CD4-positive, alpha-beta T cell (primary cell): ENCODE results near the gene SGO2. TPM values are rescaled to one million over a fixed set of nuclear protein-coding genes. Genes with fewer than 3 reads are reported as not detected.

Source experiments
- ATAC-seq: fragments of 200-7000 bp; cut with Tn5 transposase; one replicate; pipeline ENCODE4 v1.10.0; 2022; ENCODE audit warnings: mild to moderate bottlenecking; ENCODE audit not compliant: poor library complexity
- CTCF ChIA-PET: fragments of 350-600 bp; sonication (Branson Sonifier 250); formaldehyde crosslinking; loops from one replicate; lab custom pipeline; 2021; ENCODE audit warnings: antibody characterized with exemption, inconsistent platforms; lab: Charles Lee
- POLR2A ChIA-PET: fragments of 350-600 bp; sonication (Branson Sonifier 250); formaldehyde crosslinking; loops from one replicate; lab custom pipeline; 2021; ENCODE audit warnings: antibody characterized with exemption, inconsistent platforms; lab: Charles Lee
- DNase-seq, 14 experiments: peaks; one replicate each; pipeline ENCODE4 v3.0.0-alpha.2; 2013 to 2020; ENCODE audit warnings: mixed read lengths in 2 of 14
- H3K27ac ChIP-seq, 2 donors: one replicate each; pipeline versions ENCODE4 v1.5.1 to v1.7.0; 2013; ENCODE audit warnings: low read length in 2 of 2, low read depth in 1 of 2, mild to moderate bottlenecking in 1 of 2
- H3K27me3 ChIP-seq, 2 experiments: 1 replicate in 1 of 2; 2 replicates in 1 of 2; pipeline versions ENCODE4 v1.6.1 to v1.7.0; 2013; ENCODE audit warnings: low read length in 2 of 2, control low read depth in 1 of 2, mild to moderate bottlenecking in 1 of 2, moderate library complexity in 1 of 2; ENCODE audit not compliant: insufficient read depth in 2 of 2, control insufficient read depth in 1 of 2
- H3K36me3 ChIP-seq: one replicate; pipeline ENCODE4 v1.6.1; 2013; ENCODE audit warnings: low read length, control low read depth; ENCODE audit not compliant: insufficient read depth
- H3K4me1 ChIP-seq: one replicate; pipeline ENCODE4 v1.6.1; 2013; ENCODE audit warnings: low read length, control low read depth; ENCODE audit not compliant: insufficient read depth
- H3K4me3 ChIP-seq: one replicate; pipeline ENCODE4 v1.5.1; 2013; ENCODE audit warnings: mild to moderate bottlenecking, low read length, moderate library complexity
- H3K9me3 ChIP-seq, 2 experiments: 1 replicate in 1 of 2; 2 replicates in 1 of 2; pipeline versions ENCODE4 v1.6.1 to v1.7.0; 2013; ENCODE audit warnings: low read length in 2 of 2, mild to moderate bottlenecking in 2 of 2, control low read depth in 1 of 2, moderate library complexity in 1 of 2; ENCODE audit not compliant: control insufficient read depth in 1 of 2, insufficient read depth in 1 of 2
- H3K27ac Mint-ChIP-seq: one replicate; pipeline ENCODE4 v1.8.0; 2020; ENCODE audit warnings: mixed read lengths
- H3K27me3 Mint-ChIP-seq: one replicate; pipeline ENCODE4 v1.8.0; 2021; ENCODE audit warnings: mixed read lengths
- H3K36me3 Mint-ChIP-seq: one replicate; pipeline ENCODE4 v1.8.0; 2021; ENCODE audit warnings: low read depth, mixed read lengths
- H3K4me1 Mint-ChIP-seq: one replicate; pipeline ENCODE4 v1.8.0; 2021; ENCODE audit warnings: low read depth, mixed read lengths
- H3K4me3 Mint-ChIP-seq: one replicate; pipeline ENCODE4 v1.8.0; 2020; ENCODE audit warnings: mild to moderate bottlenecking, mixed read lengths
- H3K9me3 Mint-ChIP-seq: one replicate; pipeline ENCODE4 v1.8.0; 2020; ENCODE audit warnings: mixed read lengths
- intact Hi-C, 2 experiments: fragments of 100-400 bp; cut with DNase I in 1 of 2; cut with micrococcal nuclease in 1 of 2; formaldehyde crosslinking; loops; one replicate each; pipeline versions ENCODE4 v1.15.1 to v1.9.0; 2023 to 2025; cut with DNase I, micrococcal nuclease
- total RNA-seq, 174 experiments: library from RNA in 2 of 174; stranded (reverse) in 2 of 174; gene quantifications; one replicate each; pipeline ENCODE4 v1.2.3 and lab custom pipeline; 2021 to 2026
- TF ChIP-seq, protein P1 (sequence below): fragments of 200-600 bp; IDR thresholded peaks from one replicate; pipeline ENCODE4 v1.8.0; 2022; ENCODE audit warnings: antibody characterized with exemption, mild to moderate bottlenecking

SGO2 gene
- total RNA-seq, 2 experiments from 2014 or later: 0.64 to 0.74 TPM

DNA sequence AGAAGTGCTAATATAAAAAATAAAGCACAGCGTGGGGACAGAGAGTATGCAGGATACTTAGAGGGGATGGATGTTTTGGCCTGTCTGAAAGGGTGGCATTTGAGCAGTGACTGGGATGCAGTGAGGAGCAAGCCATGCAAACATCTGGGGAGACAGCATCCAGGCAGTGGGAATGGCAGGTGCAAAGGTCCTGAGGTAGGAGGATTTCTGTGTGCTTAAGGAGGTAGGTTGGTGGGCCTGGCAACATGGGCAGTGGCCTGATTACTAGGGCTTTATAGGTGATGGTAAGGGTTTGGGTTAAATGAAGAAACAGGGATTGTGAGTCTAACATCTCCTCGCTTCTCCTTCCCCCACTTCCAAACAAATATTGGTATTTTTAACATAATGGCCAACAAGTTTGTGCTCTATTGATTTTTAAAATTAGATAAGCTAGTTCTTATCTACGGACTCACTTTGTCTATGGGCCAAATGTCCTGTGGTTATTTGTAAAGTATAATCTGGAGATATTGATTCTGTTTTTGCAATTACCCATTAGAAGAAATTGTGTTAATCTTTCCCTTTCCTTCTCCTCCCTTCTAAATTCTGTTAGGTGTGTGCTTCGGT is 62.2 kb downstream of the SGO2 start:
- Mint-ChIP-seq H3K4me3 (no peak overlapping the region), H3K36me3 (no peaks in the 10 kb centered on the region), H3K9me3 (no peaks in the 10 kb centered on the region), H3K4me1 (peaks cover 9% of the 10 kb centered on the region), H3K27me3 (peaks cover 12% of the 10 kb centered on the region), H3K27ac (no peak overlapping the region)
- Histone ChIP-seq H3K4me3 (no peak overlapping the region), H3K36me3 (no peaks in the 10 kb centered on the region), H3K9me3 (no peaks in the 10 kb centered on the region), H3K27me3 (peaks cover 0 to 8% of the 10 kb centered on the region in 2 experiments), H3K27ac (no peak overlapping the region), H3K4me1 (peaks cover 11% of the 10 kb centered on the region)
- intact Hi-C loops: no loop called here
- ChIA-PET CTCF (no interaction called here), POLR2A (no interaction called here)
- no peak for ATAC-seq
- TF ChIP-seq, protein P1, sequence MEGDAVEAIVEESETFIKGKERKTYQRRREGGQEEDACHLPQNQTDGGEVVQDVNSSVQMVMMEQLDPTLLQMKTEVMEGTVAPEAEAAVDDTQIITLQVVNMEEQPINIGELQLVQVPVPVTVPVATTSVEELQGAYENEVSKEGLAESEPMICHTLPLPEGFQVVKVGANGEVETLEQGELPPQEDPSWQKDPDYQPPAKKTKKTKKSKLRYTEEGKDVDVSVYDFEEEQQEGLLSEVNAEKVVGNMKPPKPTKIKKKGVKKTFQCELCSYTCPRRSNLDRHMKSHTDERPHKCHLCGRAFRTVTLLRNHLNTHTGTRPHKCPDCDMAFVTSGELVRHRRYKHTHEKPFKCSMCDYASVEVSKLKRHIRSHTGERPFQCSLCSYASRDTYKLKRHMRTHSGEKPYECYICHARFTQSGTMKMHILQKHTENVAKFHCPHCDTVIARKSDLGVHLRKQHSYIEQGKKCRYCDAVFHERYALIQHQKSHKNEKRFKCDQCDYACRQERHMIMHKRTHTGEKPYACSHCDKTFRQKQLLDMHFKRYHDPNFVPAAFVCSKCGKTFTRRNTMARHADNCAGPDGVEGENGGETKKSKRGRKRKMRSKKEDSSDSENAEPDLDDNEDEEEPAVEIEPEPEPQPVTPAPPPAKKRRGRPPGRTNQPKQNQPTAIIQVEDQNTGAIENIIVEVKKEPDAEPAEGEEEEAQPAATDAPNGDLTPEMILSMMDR: no peak
- DNase-seq: no peak

DNA sequence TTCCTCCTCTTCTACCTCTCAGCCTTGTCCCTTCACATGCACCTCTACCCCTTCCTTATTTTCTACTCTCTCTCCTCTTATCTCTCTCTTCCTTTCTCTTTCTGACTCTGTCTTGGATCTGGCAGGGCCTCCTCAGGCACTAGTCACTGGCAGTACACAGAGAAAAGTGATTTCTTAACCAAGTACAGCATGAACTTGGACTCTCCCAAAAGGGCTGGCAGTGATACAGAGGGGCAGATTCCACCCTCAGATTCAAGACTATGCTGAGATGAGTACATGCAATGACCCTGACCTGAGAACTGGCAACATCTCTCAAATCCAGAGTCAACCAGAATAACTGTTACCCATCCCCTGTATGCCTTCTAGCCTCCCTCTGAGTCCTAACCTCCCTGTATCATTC is 64.1 kb downstream of the SGO2 start:
- ATAC-seq (no peak), DNase-seq (no peak)
- Mint-ChIP-seq H3K4me3 (no peak overlapping the region), H3K36me3 (no peaks in the 10 kb centered on the region), H3K27me3 (peaks cover 18% of the 10 kb centered on the region), H3K4me1 (peaks cover 9% of the 10 kb centered on the region), H3K9me3 (no peaks in the 10 kb centered on the region), H3K27ac (no peak overlapping the region)
- Histone ChIP-seq H3K27me3 (peaks cover 0 to 10% of the 10 kb centered on the region in 2 experiments), H3K9me3 (no peaks in the 10 kb centered on the region), H3K4me1 (peaks cover 11% of the 10 kb centered on the region), H3K4me3 (no peak overlapping the region), H3K36me3 (no peaks in the 10 kb centered on the region), H3K27ac (no peak overlapping the region)
- TF ChIP-seq, protein P1: no peak
- POLR2A ChIA-PET: no interaction called here
- CTCF ChIA-PET: no interaction called here
- intact Hi-C loops: no loop called here

- H3K36me3 ChIP-seq: no peaks in the 10 kb centered on the region
- Mint-ChIP-seq H3K27me3 (peaks cover 27% of the 10 kb centered on the region), H3K36me3 (no peaks in the 10 kb centered on the region), H3K4me1 (peaks cover 2% of the 10 kb centered on the region), H3K27ac (no peak overlapping the region), H3K4me3 (no peak overlapping the region), H3K9me3 (no peaks in the 10 kb centered on the region)
- DNase-seq: no peak
- ATAC-seq: no peak
- TF ChIP-seq, protein P1: no peak
- POLR2A ChIA-PET: no interaction called here
- peaks cover 0 to 10% of the 10 kb centered on the region in 2 experiments for H3K27me3 ChIP-seq
- peaks cover 1% of the 10 kb centered on the region for H3K4me1 ChIP-seq
- H3K27ac ChIP-seq: no peak overlapping the region
- H3K9me3 ChIP-seq: no peaks in the 10 kb centered on the region
- intact Hi-C loops: no loop called here
- CTCF ChIA-PET: no interaction called here
- no peak overlapping the region for H3K4me3 ChIP-seq
Measured at GRCh38 chr2:200591308-200591707, 65.3 kb downstream of the SGO2 start.
